Raji (cell line): ENCODE data around the gene ARHGAP23.

Experiments used
- POLR2A ChIP-seq: IDR thresholded peaks from 2 replicates; pipeline ENCODE4 v1.6.1; 2011; ENCODE audit warnings: low read depth, low read length, control low read depth; ENCODE audit not compliant: insufficient read depth

The ARHGAP23 gene

GRCh38 chr17:38447502-38448085 is 19.3 kb downstream of the ARHGAP23 start:
- no peak for TF ChIP-seq POLR2A

GRCh38 chr17:38448208-38448771 is 20.0 kb downstream of the ARHGAP23 start:
- no peak for TF ChIP-seq POLR2A

- TF ChIP-seq POLR2A = no peak
Observed at GRCh38 chr17:38449364-38449763, 21.1 kb downstream of the ARHGAP23 start.

GRCh38 chr17:38450557-38451029 is 22.3 kb downstream of the ARHGAP23 start:
- TF ChIP-seq POLR2A = no peak

- TF ChIP-seq POLR2A = no peak
Observed at GRCh38 chr17:38451030-38451839, 23.0 kb downstream of the ARHGAP23 start.

- no peak for TF ChIP-seq POLR2A
Observed at GRCh38 chr17:38451840-38452529, 23.7 kb downstream of the ARHGAP23 start.

GRCh38 chr17:38452719-38453118 is 24.5 kb downstream of the ARHGAP23 start:
- no peak for TF ChIP-seq POLR2A

GRCh38 chr17:38453951-38454421 is 25.7 kb downstream of the ARHGAP23 start:
- TF ChIP-seq POLR2A = no peak

- no peak for TF ChIP-seq POLR2A
Observed at GRCh38 chr17:38454532-38454931, 26.3 kb downstream of the ARHGAP23 start.

GRCh38 chr17:38455288-38455915 is 27.1 kb downstream of the ARHGAP23 start:
- TF ChIP-seq POLR2A = no peak

GRCh38 chr17:38456031-38456815 is 28.0 kb downstream of the ARHGAP23 start:
- no peak for TF ChIP-seq POLR2A

GRCh38 chr17:38457577-38458371 is 29.5 kb downstream of the ARHGAP23 start:
- TF ChIP-seq POLR2A = no peak

GRCh38 chr17:38458521-38458920 is 30.3 kb downstream of the ARHGAP23 start:
- TF ChIP-seq POLR2A = no peak

- TF ChIP-seq POLR2A = no peak
Observed at GRCh38 chr17:38459567-38459966, 31.3 kb downstream of the ARHGAP23 start.
